ENCODE measurements around the gene GCA. TPM values are rescaled to one million over a fixed set of nuclear protein-coding genes. Genes with fewer than 3 reads are reported as not detected.
A peak's percentile ranks its signal among the peaks of the same experiment; 100 is the strongest.

GCA gene
- total RNA-seq, 1 donor, result 3.3 TPM

- Histone ChIP-seq H4K20me1 (ENCODE audit: insufficient read depth, low read length) (no peaks in the 10 kb centered on the region), H3K4me1 (ENCODE audit: insufficient read depth, low read length) (no peaks in the 10 kb centered on the region), H3K27me3 (ENCODE audit: insufficient read depth, low read length) (no peaks in the 10 kb centered on the region), H3K4me2 (ENCODE audit: insufficient read depth, low read length) (no peak overlapping the region), H3K4me3 (ENCODE audit: insufficient read depth, low read length) (no peak overlapping the region), H3K36me3 (ENCODE audit: insufficient read depth, low read length) (no peaks in the 10 kb centered on the region), H3K27ac (ENCODE audit: low read depth, low read length) (no peak overlapping the region), H2AFZ (ENCODE audit: low read length) (no peak overlapping the region), H3K9me3 (ENCODE audit: low read depth, low read length) (no peaks in the 10 kb centered on the region), H3K79me2 (ENCODE audit: insufficient read depth, low read length) (no peaks in the 10 kb centered on the region)
- DNase-seq (ENCODE audit: insufficient read length, low spot score, missing footprints), result peak; percentile 1
- no peak for TF ChIP-seq CTCF (IDR thresholded peaks at IDR 0.05; ENCODE audit: extremely low read depth, low read depth, low read length)
These were observed 38.3 kb downstream of the GCA start for GRCh38 chr2:162382278-162382677.

GRCh38 chr2:162385536-162385935, 41.6 kb downstream of the GCA start:
- no peaks in the 10 kb centered on the region for H4K20me1 ChIP-seq (ENCODE audit: insufficient read depth, low read length)
- no peak for DNase-seq (ENCODE audit: insufficient read length, low spot score, missing footprints)
- no peak overlapping the region for H2AFZ ChIP-seq (ENCODE audit: low read length)
- H3K27me3 ChIP-seq (ENCODE audit: insufficient read depth, low read length), result no peaks in the 10 kb centered on the region
- no peaks in the 10 kb centered on the region for H3K79me2 ChIP-seq (ENCODE audit: insufficient read depth, low read length)
- H3K9me3 ChIP-seq (ENCODE audit: low read depth, low read length), result no peaks in the 10 kb centered on the region
- no peak overlapping the region for H3K4me2 ChIP-seq (ENCODE audit: insufficient read depth, low read length)
- H3K4me3 ChIP-seq (ENCODE audit: insufficient read depth, low read length), result no peak overlapping the region
- no peak for TF ChIP-seq CTCF (IDR thresholded peaks at IDR 0.05; ENCODE audit: extremely low read depth, low read depth, low read length)
- H3K4me1 ChIP-seq (ENCODE audit: insufficient read depth, low read length), result no peaks in the 10 kb centered on the region
- H3K36me3 ChIP-seq (ENCODE audit: insufficient read depth, low read length), result no peaks in the 10 kb centered on the region
- H3K27ac ChIP-seq (ENCODE audit: low read depth, low read length), result no peak overlapping the region

DNA sequence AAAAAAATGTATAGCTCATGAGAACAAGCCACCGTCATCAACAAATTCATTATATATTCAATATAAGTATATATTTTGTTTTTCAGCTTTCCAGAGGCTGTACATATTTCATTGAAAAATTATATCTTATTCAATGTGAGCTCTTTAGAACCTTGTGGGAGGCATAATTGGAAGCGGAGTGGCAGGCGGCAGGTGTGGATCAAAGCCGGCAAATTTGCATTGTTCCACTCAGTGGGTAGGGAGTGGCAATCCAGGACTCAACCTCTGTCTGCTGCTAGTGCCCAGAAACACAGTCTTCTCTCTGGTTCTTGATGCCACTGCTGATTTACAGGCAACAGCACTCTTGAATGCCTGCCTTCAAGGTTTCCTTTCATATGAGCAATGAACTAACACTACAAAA, 46.9 kb downstream of the GCA start:
- no peak overlapping the region for H3K4me3 ChIP-seq (ENCODE audit: insufficient read depth, low read length)
- TF ChIP-seq CTCF (IDR thresholded peaks at IDR 0.05; ENCODE audit: extremely low read depth, low read depth, low read length), result no peak
- no peak overlapping the region for H3K27ac ChIP-seq (ENCODE audit: low read depth, low read length)
- H3K79me2 ChIP-seq (ENCODE audit: insufficient read depth, low read length), result no peaks in the 10 kb centered on the region
- no peaks in the 10 kb centered on the region for H4K20me1 ChIP-seq (ENCODE audit: insufficient read depth, low read length)
- H3K36me3 ChIP-seq (ENCODE audit: insufficient read depth, low read length), result no peaks in the 10 kb centered on the region
- no peaks in the 10 kb centered on the region for H3K4me1 ChIP-seq (ENCODE audit: insufficient read depth, low read length)
- H3K27me3 ChIP-seq (ENCODE audit: insufficient read depth, low read length), result no peaks in the 10 kb centered on the region
- H3K4me2 ChIP-seq (ENCODE audit: insufficient read depth, low read length), result no peak overlapping the region
- DNase-seq (ENCODE audit: insufficient read length, low spot score, missing footprints), result no peak
- no peaks in the 10 kb centered on the region for H3K9me3 ChIP-seq (ENCODE audit: low read depth, low read length)
- H2AFZ ChIP-seq (ENCODE audit: low read length), result no peak overlapping the region

DNA sequence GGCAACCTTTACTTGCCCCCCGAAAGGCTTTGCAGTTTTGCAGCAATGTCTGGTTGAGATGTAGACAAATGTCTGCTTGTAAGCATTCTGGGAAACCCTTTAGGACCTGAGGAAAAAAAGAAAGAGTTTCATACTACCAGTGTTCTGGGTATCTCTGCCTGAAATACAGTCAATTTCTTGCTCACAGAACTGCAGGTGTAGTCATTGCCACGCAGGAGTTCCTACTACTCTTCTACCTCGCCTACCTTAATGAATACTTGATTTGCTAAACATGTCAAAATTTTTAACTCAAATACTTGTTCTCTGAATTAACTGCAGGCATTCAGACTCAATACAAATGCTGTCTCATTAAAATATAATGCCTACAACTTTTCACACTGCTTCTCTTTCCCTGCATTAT, 56.4 kb downstream of the GCA start:
- no peaks in the 10 kb centered on the region for H3K9me3 ChIP-seq (ENCODE audit: low read depth, low read length)
- no peaks in the 10 kb centered on the region for H3K79me2 ChIP-seq (ENCODE audit: insufficient read depth, low read length)
- no peak overlapping the region for H3K4me2 ChIP-seq (ENCODE audit: insufficient read depth, low read length)
- no peaks in the 10 kb centered on the region for H3K36me3 ChIP-seq (ENCODE audit: insufficient read depth, low read length)
- no peak for DNase-seq (ENCODE audit: insufficient read length, low spot score, missing footprints)
- H3K27ac ChIP-seq (ENCODE audit: low read depth, low read length), result no peak overlapping the region
- no peak for TF ChIP-seq CTCF (IDR thresholded peaks at IDR 0.05; ENCODE audit: extremely low read depth, low read depth, low read length)
- H3K27me3 ChIP-seq (ENCODE audit: insufficient read depth, low read length), result no peaks in the 10 kb centered on the region
- H3K4me3 ChIP-seq (ENCODE audit: insufficient read depth, low read length), result no peak overlapping the region
- H4K20me1 ChIP-seq (ENCODE audit: insufficient read depth, low read length), result no peaks in the 10 kb centered on the region
- H2AFZ ChIP-seq (ENCODE audit: low read length), result no peak overlapping the region
- H3K4me1 ChIP-seq (ENCODE audit: insufficient read depth, low read length), result no peaks in the 10 kb centered on the region
